M059J (cell line): ENCODE data around the gene PTPN1. TPM values are rescaled to one million over a fixed set of nuclear protein-coding genes. Genes with fewer than 3 reads are reported as not detected.
A peak's percentile ranks its signal among the peaks of the same experiment; 100 is the strongest.
"Not testable (repeated sequence)": the region's sequence is repeated elsewhere in the genome, so short reads cannot be mapped to it uniquely, and the experiment has no call there.

Source experiments
- DNase-seq: peaks from one replicate; pipeline ENCODE4 v3.0.0-alpha.2; 2012; ENCODE audit warnings: low read depth
- total RNA-seq: library from RNA; depleted of rRNA; stranded (reverse); fragments of >200 nt; shearing (Covaris generic); gene quantifications from 2 replicates; pipeline ENCODE4 v1.2.3, GENCODE V29; 2014

The PTPN1 gene
- total RNA-seq, 1 experiment from 2014 or later: 84.9 TPM

- no peak for DNase-seq
Measured at GRCh38 chr20:50481741-50482140, 28.4 kb upstream of the PTPN1 start.

DNA sequence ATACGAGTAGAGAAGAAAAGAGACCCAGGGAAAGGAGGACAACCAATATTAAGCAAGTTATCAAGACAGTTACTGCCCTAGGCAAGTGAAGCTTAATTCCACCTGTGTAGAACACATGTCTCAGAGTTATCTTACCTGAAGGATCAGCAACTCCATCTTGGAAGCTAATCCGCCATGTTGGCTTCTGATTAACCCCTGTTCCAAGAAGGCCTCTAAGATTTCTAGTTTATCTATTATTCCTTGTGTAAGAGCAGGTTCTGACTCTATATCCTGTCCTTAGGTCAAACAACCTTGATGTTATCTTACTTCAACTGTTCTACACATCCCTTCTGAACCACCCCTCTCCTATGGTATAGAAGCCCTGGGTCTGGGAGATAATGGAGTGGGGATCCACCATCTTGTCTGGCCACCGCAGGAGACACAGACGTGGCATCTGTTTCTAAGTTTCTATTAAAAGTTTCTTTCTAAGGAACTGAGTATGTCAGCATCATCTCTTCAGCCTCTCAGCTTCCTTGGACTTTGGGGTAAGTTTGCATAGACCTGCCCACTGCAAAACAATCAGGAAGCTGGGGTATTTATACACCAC, 27.7 kb upstream of the PTPN1 start:
- no peak for DNase-seq

DNA sequence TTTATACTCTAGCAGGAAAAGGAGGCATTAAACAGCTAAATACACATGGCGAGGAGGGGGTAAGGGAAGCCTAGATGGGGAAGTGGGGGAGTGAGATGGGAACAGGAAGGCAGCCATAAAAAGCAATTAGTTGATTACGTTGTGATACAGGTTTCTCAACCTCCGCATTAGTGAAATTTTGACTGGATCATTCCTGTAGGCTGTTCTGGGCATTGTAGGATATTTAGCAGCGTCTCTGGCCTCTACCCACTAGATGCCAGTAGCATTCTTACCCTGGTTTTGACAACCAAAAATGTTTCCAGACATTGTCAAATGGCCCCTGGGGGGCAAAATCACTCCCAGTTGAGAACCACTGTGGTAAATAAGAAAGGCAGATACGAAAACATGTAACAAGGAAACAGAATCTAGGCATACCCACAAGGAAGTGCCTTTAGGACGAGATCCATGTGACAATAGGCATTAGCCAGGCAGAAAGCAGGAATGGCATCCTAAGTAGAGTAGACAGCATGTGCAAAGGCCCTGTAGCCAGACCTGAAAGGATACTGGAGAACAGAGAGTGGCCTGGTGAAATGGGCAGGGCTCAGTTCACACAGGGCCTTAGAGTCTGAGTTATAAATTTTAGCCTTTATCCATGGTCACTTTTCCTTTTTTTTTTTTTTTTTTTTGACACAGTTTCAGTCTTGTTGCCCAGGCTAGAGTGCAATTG, 25.8 kb upstream of the PTPN1 start:
- DNase-seq: peak; percentile 59

DNA sequence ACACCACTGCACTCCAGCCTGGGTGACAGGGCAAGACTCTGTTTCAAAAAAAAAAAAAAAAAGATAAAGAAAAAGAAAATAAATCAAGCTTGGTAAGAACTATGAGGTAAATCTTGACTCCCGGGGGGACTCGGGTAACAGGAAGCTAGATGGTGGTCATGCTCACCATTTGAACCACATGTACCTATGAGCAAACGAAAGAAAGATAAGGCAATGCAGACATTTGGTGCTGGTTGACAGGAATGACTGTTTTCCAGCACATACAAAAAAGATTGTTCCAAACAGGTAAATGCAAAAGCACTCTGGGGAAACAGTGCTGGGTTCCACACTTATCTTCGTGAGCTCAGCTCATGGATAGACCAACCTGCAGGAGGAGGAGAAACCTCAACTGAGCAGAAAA, 22.8 kb upstream of the PTPN1 start:
- DNase-seq: no peak

DNA sequence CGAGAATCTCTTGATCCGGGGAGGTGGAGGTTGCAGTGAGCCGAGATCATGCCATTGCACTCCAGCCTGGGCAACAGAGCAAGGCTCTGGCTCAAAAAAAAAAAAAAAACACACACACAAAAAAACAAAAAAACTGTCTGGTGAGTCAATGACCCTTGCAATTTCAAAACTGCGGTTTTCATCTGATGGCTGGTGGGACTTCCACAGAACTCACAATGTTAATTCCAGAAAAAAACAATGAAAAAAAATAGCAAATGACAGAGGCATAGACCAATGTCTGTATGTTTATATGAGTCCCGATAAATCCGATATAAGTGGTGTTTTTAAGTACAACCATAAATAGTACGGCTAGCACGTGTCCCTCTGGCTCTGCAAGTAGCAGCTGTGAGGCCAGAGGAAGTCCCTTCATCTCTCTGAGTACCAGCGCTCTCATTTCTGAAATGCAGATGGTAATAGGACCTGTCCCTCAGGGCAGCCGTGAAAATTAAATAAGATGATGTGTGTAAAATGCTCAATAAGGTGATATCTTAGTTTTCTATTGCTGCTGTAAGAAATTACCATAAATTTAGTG, 21.9 kb upstream of the PTPN1 start:
- no peak for DNase-seq

DNA sequence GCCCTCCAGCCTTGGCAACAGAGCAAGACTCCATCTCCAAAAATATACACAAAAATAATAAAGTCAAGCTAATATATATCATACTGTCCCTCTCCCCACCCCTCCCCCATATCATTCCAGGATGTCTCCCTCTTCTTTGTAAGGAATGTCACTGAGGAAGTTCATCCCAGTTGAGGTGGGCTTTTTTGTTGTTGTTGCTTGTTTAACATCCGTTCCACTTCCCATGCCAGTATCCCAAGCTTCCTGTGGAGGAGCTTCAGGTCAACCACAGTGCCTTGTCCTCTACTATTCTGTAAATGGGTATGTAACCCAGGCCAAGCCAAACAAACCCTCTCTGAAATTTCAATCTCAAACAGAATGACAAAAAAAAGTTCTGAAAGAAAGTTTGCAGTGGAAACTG, 19.0 kb upstream of the PTPN1 start:
- no peak for DNase-seq

DNA sequence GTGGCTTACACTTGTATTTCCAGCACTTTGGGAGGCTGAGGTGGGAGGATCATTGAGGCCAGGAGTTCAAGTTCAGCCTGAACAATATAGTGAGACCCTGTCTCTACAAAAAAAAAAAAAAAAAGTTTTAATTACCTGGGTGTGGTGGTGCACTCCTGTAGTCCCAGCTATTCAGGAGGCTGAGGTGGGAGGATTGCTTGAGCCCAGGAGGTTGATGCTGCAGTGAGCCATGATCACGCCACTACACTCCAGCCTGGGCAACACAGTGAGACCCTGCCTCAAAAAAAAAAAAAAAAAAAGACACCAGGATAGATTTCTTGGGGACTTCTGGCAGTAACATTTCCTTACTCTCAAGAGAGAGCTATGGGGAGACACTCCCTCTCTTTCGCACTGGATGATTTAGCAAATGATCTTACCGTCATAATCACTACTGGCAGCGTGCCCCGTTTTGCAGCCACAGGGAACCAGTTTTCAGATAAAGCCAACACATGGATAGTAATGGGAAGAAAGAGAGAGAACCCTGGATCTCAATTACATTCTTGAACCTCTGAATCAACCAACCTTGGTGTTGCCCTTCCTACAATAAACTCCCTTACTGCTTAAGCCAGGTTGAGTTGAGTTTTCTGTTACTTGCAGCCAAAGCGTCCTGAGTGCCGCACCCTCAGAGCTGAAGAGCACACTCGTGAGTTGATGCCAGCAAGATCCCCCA, 18.1 kb upstream of the PTPN1 start:
- DNase-seq: peak; percentile 93

GRCh38 chr20:50493881-50494253, 16.3 kb upstream of the PTPN1 start:
- no peak for DNase-seq

DNA sequence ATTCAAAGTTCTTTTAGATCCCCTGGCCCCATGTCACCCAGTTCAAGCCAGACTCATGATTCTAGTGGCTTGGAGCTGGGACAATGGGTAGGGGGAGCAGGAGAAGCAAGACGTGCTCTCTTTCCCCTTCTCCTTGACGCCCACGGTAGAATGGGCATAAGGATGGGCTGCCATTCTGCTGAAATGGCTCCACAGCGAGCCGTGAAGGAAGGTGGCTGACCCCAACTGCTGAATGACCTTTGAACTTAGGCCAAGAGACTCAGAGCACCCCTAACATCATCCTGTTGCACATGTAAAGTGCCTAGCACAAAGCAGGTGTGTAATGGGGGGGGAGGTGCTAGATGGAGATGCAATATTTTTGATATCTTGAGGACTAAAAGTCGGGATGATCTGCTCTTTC, 15.8 kb upstream of the PTPN1 start:
- DNase-seq: no peak

DNA sequence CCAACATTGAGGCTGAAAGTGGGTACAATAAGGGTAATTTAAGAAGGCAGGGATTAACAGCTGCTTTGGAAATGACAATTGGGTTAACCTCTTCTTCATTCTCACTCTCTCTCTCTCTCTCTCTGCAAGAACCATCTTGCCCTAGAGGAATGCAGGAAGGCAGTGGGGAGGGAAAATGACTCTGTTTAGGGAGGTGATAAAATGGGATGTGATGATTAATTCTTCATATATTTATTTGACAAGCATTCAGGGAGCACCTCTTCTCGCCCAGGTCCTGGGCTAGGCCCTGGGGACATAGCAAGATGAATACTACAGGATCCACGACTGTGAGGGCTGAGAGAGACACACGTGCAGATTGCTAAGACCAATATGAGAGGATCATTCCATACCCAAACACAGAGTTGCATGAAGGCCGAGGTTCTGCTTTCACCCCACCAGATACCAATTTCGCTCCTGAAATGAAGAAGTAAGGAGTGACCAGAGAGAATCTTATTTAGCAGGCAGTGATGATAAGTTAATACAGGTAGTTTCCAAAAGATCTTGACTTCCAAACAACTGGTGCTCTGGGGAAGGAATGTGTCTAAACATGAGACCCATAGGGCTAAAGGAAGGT, 13.3 kb upstream of the PTPN1 start:
- peak; percentile 90 for DNase-seq

- DNase-seq: peak; percentile 92
Measured at GRCh38 chr20:50498071-50498776, 12.0 kb upstream of the PTPN1 start.

DNA sequence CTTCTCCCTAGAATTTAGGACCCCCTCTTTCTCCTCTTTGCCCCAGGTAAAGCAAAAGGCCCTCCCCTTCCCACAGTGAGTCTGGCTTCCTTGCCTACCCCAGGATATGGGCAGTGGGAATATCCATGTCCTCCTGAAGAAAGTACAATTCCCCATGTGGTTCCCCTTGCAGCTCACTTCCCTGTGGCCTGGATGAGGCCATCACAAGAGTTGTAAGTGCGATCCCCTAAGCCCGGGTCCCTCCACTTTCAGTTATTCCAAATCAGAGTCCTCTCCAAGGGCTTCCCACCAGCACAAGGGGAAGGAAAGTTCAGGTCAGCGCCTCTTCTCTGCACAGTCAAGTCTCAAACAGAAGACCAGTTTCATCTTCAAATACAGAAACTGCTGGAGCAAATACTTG, 10.2 kb upstream of the PTPN1 start:
- no peak for DNase-seq

- DNase-seq: no peak
Measured at GRCh38 chr20:50501972-50502745, 8.0 kb upstream of the PTPN1 start.

DNA sequence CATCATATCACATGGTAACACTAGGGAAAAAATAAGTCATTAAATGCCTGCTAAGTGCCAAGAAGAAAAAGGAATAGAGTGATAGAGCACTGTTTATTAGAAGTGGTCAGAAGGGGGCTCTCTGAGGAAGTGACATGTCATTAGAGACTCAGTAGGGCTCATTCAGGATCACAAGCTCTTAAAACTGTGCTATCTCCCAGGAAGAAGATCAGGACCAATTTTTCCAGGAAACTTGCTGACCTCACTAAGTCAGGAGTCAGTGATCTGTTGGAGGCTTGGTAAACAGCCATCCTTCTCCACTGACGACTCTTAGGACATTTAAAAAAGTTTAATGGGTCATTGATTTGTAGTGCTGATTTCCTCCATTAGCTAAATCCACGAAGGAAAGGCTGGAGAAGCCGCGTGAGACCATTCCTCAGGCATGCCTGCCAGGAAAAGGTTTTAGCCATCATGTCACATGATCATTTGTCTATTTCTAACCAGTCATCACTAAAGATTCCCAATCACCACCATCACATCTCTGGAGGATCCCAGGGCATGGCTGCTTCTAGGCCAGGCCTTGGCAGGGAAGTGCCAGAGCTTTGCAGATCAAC, 5.9 kb upstream of the PTPN1 start:
- peak; percentile 55 for DNase-seq

DNA sequence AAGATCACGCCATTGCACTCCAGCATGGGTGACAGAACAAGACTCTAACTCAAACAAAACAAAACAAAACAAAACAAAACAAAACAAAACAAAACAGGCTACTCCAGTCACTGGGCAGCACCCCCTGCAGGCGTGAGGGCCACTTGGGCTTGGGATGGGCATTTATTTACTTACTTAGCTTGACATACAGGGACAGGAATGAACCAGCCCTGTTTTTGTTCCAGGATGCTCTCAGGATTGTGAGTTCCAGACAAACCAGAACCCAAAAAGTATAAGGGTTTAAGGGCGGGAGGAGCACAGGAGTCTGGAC, 4.0 kb upstream of the PTPN1 start:
- DNase-seq: no peak

DNA sequence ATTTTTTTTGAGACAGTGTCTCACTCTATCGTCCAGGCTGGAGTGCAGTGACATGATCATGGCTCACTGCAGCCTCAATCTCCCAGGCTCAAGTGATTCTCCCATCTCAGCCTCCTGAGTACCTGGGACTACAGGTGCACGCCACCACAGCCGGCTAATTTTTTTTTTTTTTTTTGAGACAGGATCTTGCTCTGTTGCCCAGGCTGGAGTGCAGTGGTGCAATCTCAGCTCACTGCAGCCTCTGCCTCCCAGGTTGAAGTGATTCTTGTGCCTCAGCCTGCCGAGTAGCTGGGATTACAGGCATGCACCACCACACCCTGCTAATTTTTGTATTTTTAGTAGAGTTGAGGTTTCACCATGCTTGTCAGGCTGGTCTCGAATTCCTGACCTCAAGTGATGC, 2.4 kb upstream of the PTPN1 start:
- not testable (repeated sequence) for DNase-seq

DNA sequence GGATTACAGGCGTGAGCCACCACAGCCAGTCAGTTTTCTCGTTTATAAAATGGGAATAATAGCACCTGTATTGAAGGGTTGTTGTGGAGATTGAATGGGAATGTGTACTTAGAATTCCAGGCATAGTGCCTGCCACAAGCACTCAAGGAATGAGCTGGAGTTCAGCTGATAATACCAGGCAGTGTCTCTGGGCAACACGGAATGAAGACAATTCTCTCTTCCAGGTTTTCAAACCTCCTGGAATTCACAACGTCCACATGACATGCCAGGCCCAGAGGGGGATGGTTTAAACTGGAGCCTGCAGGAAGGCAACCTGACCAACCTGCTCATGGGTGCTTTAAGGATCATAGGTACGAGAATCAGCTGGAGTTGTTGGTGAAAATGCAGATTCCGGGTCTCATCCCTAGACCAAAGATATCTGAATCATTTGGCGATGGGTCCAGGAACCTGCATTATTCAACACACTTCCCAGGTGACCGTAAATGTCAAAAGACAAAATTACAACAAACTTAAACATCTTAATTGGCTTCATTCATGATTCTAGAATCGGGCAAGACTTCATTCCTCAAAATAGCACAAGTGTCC, 1.9 kb upstream of the PTPN1 start:
- peak; percentile 45 for DNase-seq

- peak; percentile 55 for DNase-seq
Measured at GRCh38 chr20:50510706-50511542, 741 bp downstream of the PTPN1 start.

- no peak for DNase-seq
Measured at GRCh38 chr20:50512323-50512722, 2.1 kb downstream of the PTPN1 start.
